ENCODE data around the gene C17orf67.

Gene C17orf67

DNA sequence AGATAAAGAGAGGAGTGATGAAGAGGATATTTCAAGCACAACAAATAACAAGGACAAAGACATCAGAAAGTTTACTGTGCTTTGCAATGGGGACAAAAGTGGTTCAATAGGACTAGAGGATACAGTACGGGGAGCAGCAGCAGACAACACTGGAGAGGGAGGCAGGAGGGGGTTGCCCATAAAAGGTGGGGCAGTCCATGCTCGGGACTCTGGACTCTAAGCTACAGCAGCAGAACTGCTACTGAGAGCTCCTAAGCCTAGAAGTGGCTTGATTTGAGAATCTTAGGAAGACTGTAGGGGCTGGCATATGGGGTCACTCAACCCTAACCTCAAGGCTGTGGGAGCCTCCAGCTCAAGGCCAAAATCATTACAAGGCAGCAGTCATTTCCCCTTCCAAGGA is 62.2 kb downstream of the C17orf67 start:
- no peak for ATAC-seq
- TF ChIP-seq OSR1 (CRISPR knock-in tag; IDR thresholded peaks at IDR 0.05) (no peak), BACH2 (CRISPR knock-in tag; IDR thresholded peaks at IDR 0.05; ENCODE audit: borderline replicate concordance) (no peak), RARB (CRISPR knock-in tag; IDR thresholded peaks at IDR 0.05) (no peak), ZFP3 (CRISPR knock-in tag; IDR thresholded peaks at IDR 0.05) (no peak), ZNF8 (CRISPR knock-in tag; IDR thresholded peaks at IDR 0.05) (no peak), ZFP30 (CRISPR knock-in tag; IDR thresholded peaks at IDR 0.05) (no peak), ZNF70 (CRISPR knock-in tag; IDR thresholded peaks at IDR 0.05) (no peak), ISL1 (CRISPR knock-in tag; IDR thresholded peaks at IDR 0.05) (no peak)
- TF ChIP-seq, protein P1, sequence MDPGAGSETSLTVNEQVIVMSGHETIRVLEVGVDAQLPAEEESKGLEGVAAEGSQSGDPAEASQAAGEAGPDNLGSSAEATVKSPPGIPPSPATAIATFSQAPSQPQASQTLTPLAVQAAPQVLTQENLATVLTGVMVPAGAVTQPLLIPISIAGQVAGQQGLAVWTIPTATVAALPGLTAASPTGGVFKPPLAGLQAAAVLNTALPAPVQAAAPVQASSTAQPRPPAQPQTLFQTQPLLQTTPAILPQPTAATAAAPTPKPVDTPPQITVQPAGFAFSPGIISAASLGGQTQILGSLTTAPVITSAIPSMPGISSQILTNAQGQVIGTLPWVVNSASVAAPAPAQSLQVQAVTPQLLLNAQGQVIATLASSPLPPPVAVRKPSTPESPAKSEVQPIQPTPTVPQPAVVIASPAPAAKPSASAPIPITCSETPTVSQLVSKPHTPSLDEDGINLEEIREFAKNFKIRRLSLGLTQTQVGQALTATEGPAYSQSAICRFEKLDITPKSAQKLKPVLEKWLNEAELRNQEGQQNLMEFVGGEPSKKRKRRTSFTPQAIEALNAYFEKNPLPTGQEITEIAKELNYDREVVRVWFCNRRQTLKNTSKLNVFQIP (CRISPR knock-in tag; IDR thresholded peaks at IDR 0.05; ENCODE audit: borderline replicate concordance, low read depth) = no peak
- TF ChIP-seq, protein P2, sequence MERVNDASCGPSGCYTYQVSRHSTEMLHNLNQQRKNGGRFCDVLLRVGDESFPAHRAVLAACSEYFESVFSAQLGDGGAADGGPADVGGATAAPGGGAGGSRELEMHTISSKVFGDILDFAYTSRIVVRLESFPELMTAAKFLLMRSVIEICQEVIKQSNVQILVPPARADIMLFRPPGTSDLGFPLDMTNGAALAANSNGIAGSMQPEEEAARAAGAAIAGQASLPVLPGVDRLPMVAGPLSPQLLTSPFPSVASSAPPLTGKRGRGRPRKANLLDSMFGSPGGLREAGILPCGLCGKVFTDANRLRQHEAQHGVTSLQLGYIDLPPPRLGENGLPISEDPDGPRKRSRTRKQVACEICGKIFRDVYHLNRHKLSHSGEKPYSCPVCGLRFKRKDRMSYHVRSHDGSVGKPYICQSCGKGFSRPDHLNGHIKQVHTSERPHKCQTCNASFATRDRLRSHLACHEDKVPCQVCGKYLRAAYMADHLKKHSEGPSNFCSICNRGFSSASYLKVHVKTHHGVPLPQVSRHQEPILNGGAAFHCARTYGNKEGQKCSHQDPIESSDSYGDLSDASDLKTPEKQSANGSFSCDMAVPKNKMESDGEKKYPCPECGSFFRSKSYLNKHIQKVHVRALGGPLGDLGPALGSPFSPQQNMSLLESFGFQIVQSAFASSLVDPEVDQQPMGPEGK (CRISPR knock-in tag; IDR thresholded peaks at IDR 0.05; ENCODE audit: borderline replicate concordance) = no peak
- TF ChIP-seq, protein P3, sequence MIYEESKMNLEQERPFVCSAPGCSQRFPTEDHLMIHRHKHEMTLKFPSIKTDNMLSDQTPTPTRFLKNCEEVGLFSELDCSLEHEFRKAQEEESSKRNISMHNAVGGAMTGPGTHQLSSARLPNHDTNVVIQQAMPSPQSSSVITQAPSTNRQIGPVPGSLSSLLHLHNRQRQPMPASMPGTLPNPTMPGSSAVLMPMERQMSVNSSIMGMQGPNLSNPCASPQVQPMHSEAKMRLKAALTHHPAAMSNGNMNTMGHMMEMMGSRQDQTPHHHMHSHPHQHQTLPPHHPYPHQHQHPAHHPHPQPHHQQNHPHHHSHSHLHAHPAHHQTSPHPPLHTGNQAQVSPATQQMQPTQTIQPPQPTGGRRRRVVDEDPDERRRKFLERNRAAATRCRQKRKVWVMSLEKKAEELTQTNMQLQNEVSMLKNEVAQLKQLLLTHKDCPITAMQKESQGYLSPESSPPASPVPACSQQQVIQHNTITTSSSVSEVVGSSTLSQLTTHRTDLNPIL (CRISPR knock-in tag; IDR thresholded peaks at IDR 0.05; ENCODE audit: low read depth) = no peak
- TF ChIP-seq, protein P4, sequence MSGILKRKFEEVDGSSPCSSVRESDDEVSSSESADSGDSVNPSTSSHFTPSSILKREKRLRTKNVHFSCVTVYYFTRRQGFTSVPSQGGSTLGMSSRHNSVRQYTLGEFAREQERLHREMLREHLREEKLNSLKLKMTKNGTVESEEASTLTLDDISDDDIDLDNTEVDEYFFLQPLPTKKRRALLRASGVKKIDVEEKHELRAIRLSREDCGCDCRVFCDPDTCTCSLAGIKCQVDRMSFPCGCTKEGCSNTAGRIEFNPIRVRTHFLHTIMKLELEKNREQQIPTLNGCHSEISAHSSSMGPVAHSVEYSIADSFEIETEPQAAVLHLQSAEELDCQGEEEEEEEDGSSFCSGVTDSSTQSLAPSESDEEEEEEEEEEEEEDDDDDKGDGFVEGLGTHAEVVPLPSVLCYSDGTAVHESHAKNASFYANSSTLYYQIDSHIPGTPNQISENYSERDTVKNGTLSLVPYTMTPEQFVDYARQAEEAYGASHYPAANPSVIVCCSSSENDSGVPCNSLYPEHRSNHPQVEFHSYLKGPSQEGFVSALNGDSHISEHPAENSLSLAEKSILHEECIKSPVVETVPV (CRISPR knock-in tag; IDR thresholded peaks at IDR 0.05) = no peak

DNA sequence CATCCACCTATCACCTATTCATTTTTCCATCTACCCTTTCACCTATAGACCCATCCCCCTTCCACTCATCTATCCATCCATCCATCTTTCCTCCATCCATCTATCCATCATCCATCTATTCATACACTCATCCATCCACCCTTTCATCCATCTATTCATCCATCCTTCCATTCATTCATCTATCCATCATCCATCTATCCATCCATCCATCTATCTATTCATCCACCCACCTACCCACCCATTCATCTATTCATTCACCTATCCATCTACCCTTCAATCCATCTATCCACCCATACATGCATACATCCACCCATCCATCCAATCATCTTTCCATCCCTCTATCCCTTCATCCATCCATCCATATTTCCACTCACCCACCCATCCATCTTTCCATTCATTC is 63.3 kb downstream of the C17orf67 start:
- TF ChIP-seq ESRRG (CRISPR knock-in tag; IDR thresholded peaks at IDR 0.05) = no peak
- TF ChIP-seq OSR1 (CRISPR knock-in tag; IDR thresholded peaks at IDR 0.05) = no peak
- no peak for TF ChIP-seq ZNF8 (CRISPR knock-in tag; IDR thresholded peaks at IDR 0.05)
- TF ChIP-seq, protein P3 (CRISPR knock-in tag; IDR thresholded peaks at IDR 0.05; ENCODE audit: low read depth) = no peak
- TF ChIP-seq, protein P1 (CRISPR knock-in tag; IDR thresholded peaks at IDR 0.05; ENCODE audit: borderline replicate concordance, low read depth) = no peak
- no peak for ATAC-seq

DNA sequence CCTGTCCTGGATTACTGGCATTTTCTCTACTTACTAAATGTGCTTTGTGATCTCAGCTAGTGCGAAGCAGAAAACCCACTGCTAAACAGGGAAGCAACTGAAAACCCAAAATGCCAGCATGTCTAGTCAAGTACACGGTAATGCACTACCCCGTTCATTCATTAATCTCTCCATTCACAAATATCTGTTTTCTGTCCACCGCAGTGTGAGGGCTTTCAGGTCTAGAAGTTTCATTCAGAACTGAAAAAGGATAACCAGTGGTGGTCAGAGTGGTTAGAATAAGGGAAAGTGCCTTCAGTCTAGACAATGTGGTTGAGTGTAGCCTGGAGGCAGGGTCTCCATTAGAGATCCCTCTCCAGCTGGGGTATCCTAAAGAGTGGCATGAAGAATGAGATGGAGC is 68.3 kb downstream of the C17orf67 start:
- TF ChIP-seq ESRRG (CRISPR knock-in tag; IDR thresholded peaks at IDR 0.05) (no peak), ZNF8 (CRISPR knock-in tag; IDR thresholded peaks at IDR 0.05) (no peak), ZNF565 (CRISPR knock-in tag; conservative IDR thresholded peaks at IDR 0.05; ENCODE audit: low read depth) (no peak), ARNTL (CRISPR knock-in tag; IDR thresholded peaks at IDR 0.05; ENCODE audit: borderline replicate concordance, low read depth) (no peak), TOX (CRISPR knock-in tag; IDR thresholded peaks at IDR 0.05; ENCODE audit: borderline replicate concordance) (no peak), ZC3H10 (CRISPR knock-in tag; IDR thresholded peaks at IDR 0.05) (no peak), TCF4 (CRISPR knock-in tag; IDR thresholded peaks at IDR 0.05; ENCODE audit: borderline replicate concordance) (no peak), GLIS3 (CRISPR knock-in tag; IDR thresholded peaks at IDR 0.05) (no peak), RARB (CRISPR knock-in tag; IDR thresholded peaks at IDR 0.05) (no peak), ISL1 (CRISPR knock-in tag; IDR thresholded peaks at IDR 0.05) (no peak), OSR1 (CRISPR knock-in tag; IDR thresholded peaks at IDR 0.05) (no peak), CSDC2 (CRISPR knock-in tag; IDR thresholded peaks at IDR 0.05) (no peak), PPARA (CRISPR knock-in tag; IDR thresholded peaks at IDR 0.05; ENCODE audit: borderline replicate concordance) (no peak), ZFP3 (CRISPR knock-in tag; IDR thresholded peaks at IDR 0.05) (no peak)
- TF ChIP-seq, protein P2 (CRISPR knock-in tag; IDR thresholded peaks at IDR 0.05; ENCODE audit: borderline replicate concordance) = no peak
- TF ChIP-seq, protein P1 (CRISPR knock-in tag; IDR thresholded peaks at IDR 0.05; ENCODE audit: borderline replicate concordance, low read depth) = no peak
- TF ChIP-seq, protein P3 (CRISPR knock-in tag; IDR thresholded peaks at IDR 0.05; ENCODE audit: low read depth) = no peak
- no peak for ATAC-seq

Measured in SK-N-SH treated with all-trans-retinoic acid at 6 μM for 48 hours (cell line).